ENCODE measurements around the gene TMEM151B.
"Not testable (repeated sequence)": the region's sequence is repeated elsewhere in the genome, so short reads cannot be mapped to it uniquely, and the experiment has no call there.

The TMEM151B gene

DNA sequence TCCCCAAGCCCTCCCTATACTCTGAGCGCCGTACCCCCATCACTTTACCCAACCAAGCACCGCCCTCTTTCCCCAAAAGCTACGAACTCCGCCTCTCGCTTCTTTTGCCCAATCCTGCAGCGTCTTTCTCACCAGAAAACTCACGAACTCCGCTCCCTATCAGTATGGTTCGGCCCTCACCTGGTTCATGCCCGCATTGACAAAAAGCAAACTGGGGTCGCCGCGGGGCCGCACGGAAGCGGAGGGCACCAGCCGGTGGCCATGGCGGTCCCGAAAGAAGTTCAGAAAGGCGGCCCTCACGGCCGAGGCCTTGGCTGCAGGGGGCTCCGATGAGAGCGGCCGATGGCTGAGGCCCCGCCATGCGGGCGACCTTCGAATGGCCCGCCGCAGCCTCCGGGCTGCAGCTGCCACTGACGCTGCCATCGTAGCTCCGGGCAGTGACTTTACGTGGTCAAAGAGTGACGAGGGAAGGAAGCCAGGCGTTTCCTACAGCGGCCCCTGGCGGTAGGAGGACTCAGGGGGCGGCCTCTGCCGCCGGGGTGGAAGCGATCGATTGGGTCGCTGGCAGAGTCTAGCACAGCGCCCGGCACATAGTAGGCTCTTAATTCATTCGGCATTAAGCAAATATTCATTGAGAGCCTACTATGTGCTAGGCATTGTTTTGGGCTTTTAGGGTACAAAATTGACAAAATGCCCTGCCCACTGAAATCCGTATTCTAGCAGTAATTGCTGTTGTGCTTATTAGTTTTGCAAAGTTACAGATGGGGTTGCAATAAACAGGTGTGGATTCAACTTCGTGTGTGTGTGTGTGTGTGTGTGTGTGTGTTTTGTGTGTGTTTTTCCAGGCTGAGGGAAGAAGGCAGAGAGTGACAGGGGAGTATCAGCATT, 42.9 kb downstream of the TMEM151B start, which contains the start of gene AARS2:
Gene AARS2, minus strand, starts transcription at position 447 of the 888 bp plus-strand sequence. Its CDS starts 24 bp downstream, at position 423.
- H3K4me1 ChIP-seq (ENCODE audit: control extremely low read depth in 1 of 4, control insufficient read depth in 4 of 4, insufficient read depth in 4 of 4, low read length in 3 of 4): peaks cover 3 to 11% (median 7%) of the 10 kb centered on the region in 4 experiments
- DNase-seq: peak; percentile 88 to 93 (median 91)
- peaks cover 0 to 4% (median 2%) of the 10 kb centered on the region in 5 experiments for H3K27me3 ChIP-seq (replicated peaks in 2 of 5; ENCODE audit: control insufficient read depth in 4 of 5, insufficient read depth in 5 of 5, low read length in 4 of 5)
- no peaks in the 10 kb centered on the region for H3K9me3 ChIP-seq (ENCODE audit: control extremely low read depth in 1 of 5, control insufficient read depth in 4 of 5, insufficient read depth in 2 of 5, low read depth in 1 of 5, low read length in 4 of 5)
- POLR2A ChIA-PET: interaction anchor here (0.6 to 1.3 kb wide), 5 partner anchors 8 to 49 kb away, joined by 3 to 4 read pairs (median 3); no protein-coding TSS in a partner anchor
- H3K4me3 ChIP-seq (ENCODE audit: control insufficient read depth in 1 of 7, extremely low read depth in 1 of 7, insufficient read depth in 4 of 7, low read depth in 2 of 7, low read length in 6 of 7): peak within 1 kb of the TSS; percentile 84 to 99 (median 93)
- 2% methylated on average over 51 of the region's 52 CpGs for WGBS (ENCODE audit: insufficient coverage)
- H3K27ac ChIP-seq (ENCODE audit: insufficient read depth in 1 of 2, low read depth in 1 of 2, low read length in 2 of 2, poor library complexity in 1 of 2, severe bottlenecking in 2 of 2): peak within 1 kb of the TSS; percentile 37 to 80
- H3K36me3 ChIP-seq (ENCODE audit: control insufficient read depth in 4 of 4, insufficient read depth in 4 of 4, low read length in 3 of 4): peaks cover 3 to 34% (median 25%) of the 10 kb centered on the region in 4 experiments
- CTCF ChIA-PET: interaction anchor here (0.7 to 4.8 kb wide), 24 partner anchors 9 to 276 kb away, joined by 3 to 40 read pairs (median 4); partner anchors contain the start of gene SLC35B2

DNA sequence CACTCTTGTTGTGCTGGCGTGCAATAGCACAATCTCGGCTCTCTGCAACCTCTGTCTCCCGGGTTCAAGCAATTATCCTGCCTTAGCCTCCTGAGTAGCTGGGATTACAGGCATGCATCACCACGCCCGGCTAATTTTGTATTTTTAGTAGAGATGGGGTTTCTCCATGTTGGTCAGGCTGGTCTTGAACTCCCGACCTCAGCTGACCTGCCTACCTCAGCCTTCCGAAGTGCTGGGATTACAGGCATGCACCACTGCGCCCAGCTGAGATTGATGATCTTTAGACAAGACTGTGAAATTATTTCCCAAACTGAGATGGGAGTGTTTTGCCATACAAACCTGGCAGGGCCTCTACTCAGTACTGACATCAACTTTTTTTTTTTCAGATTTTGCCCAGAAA, 44.4 kb downstream of the TMEM151B start:
- ChIA-PET CTCF (interaction anchor here (0.6 to 4.8 kb wide), 5 partner anchors 10 to 59 kb away, joined by 3 to 40 read pairs (median 6); no protein-coding TSS in a partner anchor), POLR2A (interaction anchor here (0.6 kb wide), 1 partner anchor 75 kb away, joined by 3 read pairs; no protein-coding TSS in a partner anchor)
- DNase-seq; H3K9me3 ChIP-seq (ENCODE audit: control extremely low read depth in 1 of 5, control insufficient read depth in 4 of 5, insufficient read depth in 2 of 5, low read depth in 1 of 5, low read length in 4 of 5); H3K27ac ChIP-seq (ENCODE audit: insufficient read depth in 1 of 2, low read depth in 1 of 2, low read length in 2 of 2, poor library complexity in 1 of 2, severe bottlenecking in 2 of 2); H3K4me3 ChIP-seq (ENCODE audit: control insufficient read depth in 1 of 7, extremely low read depth in 1 of 7, insufficient read depth in 4 of 7, low read depth in 2 of 7, low read length in 6 of 7): not testable (repeated sequence)
- peaks cover 3 to 11% (median 7%) of the 10 kb centered on the region in 4 experiments for H3K4me1 ChIP-seq (ENCODE audit: control extremely low read depth in 1 of 4, control insufficient read depth in 4 of 4, insufficient read depth in 4 of 4, low read length in 3 of 4)
- peaks cover 0 to 24% (median 16%) of the 10 kb centered on the region in 4 experiments for H3K36me3 ChIP-seq (ENCODE audit: control insufficient read depth in 4 of 4, insufficient read depth in 4 of 4, low read length in 3 of 4)
- peaks cover 0 to 15% (median 6%) of the 10 kb centered on the region in 5 experiments for H3K27me3 ChIP-seq (replicated peaks in 2 of 5; ENCODE audit: control insufficient read depth in 4 of 5, insufficient read depth in 5 of 5, low read length in 4 of 5)
- 97% methylated on average over 6 of the region's 8 CpGs for WGBS (ENCODE audit: insufficient coverage)

DNA sequence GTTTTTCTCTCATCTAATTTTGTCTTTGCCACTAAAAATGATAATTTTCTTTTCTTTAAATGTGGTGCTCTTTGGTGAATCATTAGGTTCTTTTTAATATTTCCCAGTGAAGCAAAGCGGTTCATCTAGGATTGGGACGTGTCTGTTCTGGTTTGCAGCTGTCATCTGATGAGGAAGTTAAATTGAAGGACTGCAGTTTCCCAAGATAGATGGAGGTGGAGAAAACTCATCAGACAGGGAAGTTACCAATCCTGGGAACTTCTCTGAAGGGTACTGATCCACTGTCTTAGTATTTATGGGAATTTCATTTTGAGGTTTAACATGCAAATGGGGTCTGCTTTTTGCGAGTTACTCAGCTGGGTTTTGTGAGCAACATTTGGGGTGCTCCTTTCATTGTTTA, 45.3 kb downstream of the TMEM151B start:
- Histone ChIP-seq H3K36me3 (ENCODE audit: control insufficient read depth in 4 of 4, insufficient read depth in 4 of 4, low read length in 3 of 4) (peaks cover 0 to 16% (median 9%) of the 10 kb centered on the region in 4 experiments), H3K4me1 (ENCODE audit: control extremely low read depth in 1 of 4, control insufficient read depth in 4 of 4, insufficient read depth in 4 of 4, low read length in 3 of 4) (peaks cover 3 to 11% (median 7%) of the 10 kb centered on the region in 4 experiments), H3K27me3 (replicated peaks in 2 of 5; ENCODE audit: control insufficient read depth in 4 of 5, insufficient read depth in 5 of 5, low read length in 4 of 5) (peaks cover 0 to 19% (median 9%) of the 10 kb centered on the region in 5 experiments), H3K9me3 (ENCODE audit: control extremely low read depth in 1 of 5, control insufficient read depth in 4 of 5, insufficient read depth in 2 of 5, low read depth in 1 of 5, low read length in 4 of 5) (no peaks in the 10 kb centered on the region), H3K4me3 (ENCODE audit: control insufficient read depth in 1 of 7, extremely low read depth in 1 of 7, insufficient read depth in 4 of 7, low read depth in 2 of 7, low read length in 6 of 7) (no peak overlapping the region), H3K27ac (ENCODE audit: insufficient read depth in 1 of 2, low read depth in 1 of 2, low read length in 2 of 2, poor library complexity in 1 of 2, severe bottlenecking in 2 of 2) (no peak overlapping the region)
- ChIA-PET POLR2A (interaction anchor here (0.6 kb wide), 2 partner anchors 69 to 74 kb away, joined by 3 read pairs; no protein-coding TSS in a partner anchor), CTCF (interaction anchor here (1.2 to 3.6 kb wide), 2 partner anchors 11 to 19 kb away, joined by 3 to 18 read pairs; no protein-coding TSS in a partner anchor)
- DNase-seq: no peak
- 60% methylated on average over 2 of the region's 3 CpGs for WGBS (ENCODE audit: insufficient coverage)

DNA sequence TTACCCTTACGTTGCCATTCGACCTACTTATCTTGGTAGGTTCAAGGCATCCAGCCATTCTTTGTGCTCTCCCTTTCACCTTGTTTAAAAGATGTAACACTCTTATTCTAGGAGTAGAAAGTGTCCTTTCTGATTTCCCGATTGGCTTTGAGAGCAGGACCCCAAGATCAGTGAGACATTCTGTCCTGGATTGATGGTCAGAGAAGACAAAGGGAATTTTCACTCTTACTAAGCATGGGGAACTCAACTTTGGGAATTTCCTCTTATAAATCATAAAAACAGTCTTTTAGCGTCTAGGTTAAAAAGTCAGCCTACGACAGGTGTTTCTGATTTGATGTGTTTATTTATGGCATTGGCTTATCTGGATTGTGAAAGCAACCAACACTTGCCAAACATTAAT, 45.7 kb downstream of the TMEM151B start:
- CTCF ChIA-PET: interaction anchor here (1.2 to 3.6 kb wide), 2 partner anchors 11 to 18 kb away, joined by 3 to 18 read pairs; no protein-coding TSS in a partner anchor
- no peak overlapping the region for H3K27ac ChIP-seq (ENCODE audit: insufficient read depth in 1 of 2, low read depth in 1 of 2, low read length in 2 of 2, poor library complexity in 1 of 2, severe bottlenecking in 2 of 2)
- DNase-seq: no peak
- POLR2A ChIA-PET: interaction anchor here (0.6 kb wide), 1 partner anchor 69 kb away, joined by 3 read pairs; no protein-coding TSS in a partner anchor
- H3K9me3 ChIP-seq (ENCODE audit: control extremely low read depth in 1 of 5, control insufficient read depth in 4 of 5, insufficient read depth in 2 of 5, low read depth in 1 of 5, low read length in 4 of 5): no peaks in the 10 kb centered on the region
- 88% methylated on average over 1 of the region's 5 CpGs for whole genome bisulfite sequencing (ENCODE audit: insufficient coverage)
- H3K4me1 ChIP-seq (ENCODE audit: control extremely low read depth in 1 of 4, control insufficient read depth in 4 of 4, insufficient read depth in 4 of 4, low read length in 3 of 4): peaks cover 3 to 11% (median 7%) of the 10 kb centered on the region in 4 experiments
- H3K4me3 ChIP-seq (ENCODE audit: control insufficient read depth in 1 of 7, extremely low read depth in 1 of 7, insufficient read depth in 4 of 7, low read depth in 2 of 7, low read length in 6 of 7): no peak overlapping the region
- peaks cover 0 to 19% (median 9%) of the 10 kb centered on the region in 5 experiments for H3K27me3 ChIP-seq (replicated peaks in 2 of 5; ENCODE audit: control insufficient read depth in 4 of 5, insufficient read depth in 5 of 5, low read length in 4 of 5)
- peaks cover 0 to 11% (median 5%) of the 10 kb centered on the region in 4 experiments for H3K36me3 ChIP-seq (ENCODE audit: control insufficient read depth in 4 of 4, insufficient read depth in 4 of 4, low read length in 3 of 4)

DNA sequence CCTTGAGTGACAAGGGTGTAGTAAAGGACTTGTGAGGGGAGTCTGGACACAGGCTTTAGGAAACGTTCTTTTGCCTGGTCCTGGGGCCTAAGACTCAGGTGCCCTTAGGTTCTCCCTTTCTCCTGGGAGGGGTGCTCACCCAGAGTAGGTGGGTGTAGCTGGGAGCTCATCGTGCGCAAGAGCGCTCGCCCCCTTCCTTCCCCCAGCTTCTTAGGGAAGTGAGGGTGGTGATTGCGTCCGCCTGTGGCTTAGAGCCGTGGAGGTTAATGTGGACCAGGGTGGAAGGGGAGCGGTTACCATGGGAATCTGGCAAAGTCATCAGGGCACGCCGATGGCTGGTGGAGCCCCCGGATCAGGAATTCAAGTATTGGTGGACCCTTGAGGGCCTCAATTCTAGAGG, 46.2 kb downstream of the TMEM151B start:
- Histone ChIP-seq H3K27me3 (replicated peaks in 2 of 5; ENCODE audit: control insufficient read depth in 4 of 5, insufficient read depth in 5 of 5, low read length in 4 of 5) (peaks cover 2 to 19% (median 9%) of the 10 kb centered on the region in 5 experiments), H3K9me3 (ENCODE audit: control extremely low read depth in 1 of 5, control insufficient read depth in 4 of 5, insufficient read depth in 2 of 5, low read depth in 1 of 5, low read length in 4 of 5) (no peaks in the 10 kb centered on the region), H3K36me3 (ENCODE audit: control insufficient read depth in 4 of 4, insufficient read depth in 4 of 4, low read length in 3 of 4) (peaks cover 0 to 6% (median 2%) of the 10 kb centered on the region in 4 experiments), H3K27ac (ENCODE audit: insufficient read depth in 1 of 2, low read depth in 1 of 2, low read length in 2 of 2, poor library complexity in 1 of 2, severe bottlenecking in 2 of 2) (no peak overlapping the region), H3K4me1 (ENCODE audit: control extremely low read depth in 1 of 4, control insufficient read depth in 4 of 4, insufficient read depth in 4 of 4, low read length in 3 of 4) (peaks cover 3 to 11% (median 7%) of the 10 kb centered on the region in 4 experiments), H3K4me3 (ENCODE audit: control insufficient read depth in 1 of 7, extremely low read depth in 1 of 7, insufficient read depth in 4 of 7, low read depth in 2 of 7, low read length in 6 of 7) (no peak overlapping the region)
- ChIA-PET POLR2A (no interaction called here), CTCF (no interaction called here)
- DNase-seq: no peak
- WGBS (ENCODE audit: insufficient coverage): 69% methylated on average over 4 of the region's 12 CpGs

DNA sequence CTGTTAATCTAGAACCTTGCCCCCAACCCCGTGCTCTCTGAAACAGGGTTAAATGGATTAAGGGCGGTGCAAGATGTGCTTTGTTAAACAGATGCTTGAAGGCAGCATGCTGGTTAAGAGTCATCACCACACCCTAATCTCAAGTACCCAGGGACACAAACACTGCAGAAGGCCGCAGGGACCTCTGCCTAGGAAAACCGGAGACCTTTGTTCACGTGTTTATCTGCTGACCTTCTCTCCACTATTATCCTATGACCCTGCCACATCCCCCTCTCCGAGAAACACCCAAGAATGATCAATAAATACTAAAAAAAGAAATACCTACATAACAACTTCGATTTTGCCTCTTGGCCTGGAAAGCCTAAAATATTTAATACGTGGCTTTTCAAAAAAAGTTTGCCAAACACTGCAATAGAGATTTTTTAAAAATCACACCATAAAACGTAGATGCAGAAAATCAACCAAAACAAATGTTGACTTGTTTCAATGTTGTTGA, 46.9 kb downstream of the TMEM151B start:
- H3K9me3 ChIP-seq (ENCODE audit: control extremely low read depth in 1 of 5, control insufficient read depth in 4 of 5, insufficient read depth in 2 of 5, low read depth in 1 of 5, low read length in 4 of 5); H3K4me1 ChIP-seq (ENCODE audit: control extremely low read depth in 1 of 4, control insufficient read depth in 4 of 4, insufficient read depth in 4 of 4, low read length in 3 of 4); DNase-seq; POLR2A ChIA-PET; H3K36me3 ChIP-seq (ENCODE audit: control insufficient read depth in 4 of 4, insufficient read depth in 4 of 4, low read length in 3 of 4); H3K27ac ChIP-seq (ENCODE audit: insufficient read depth in 1 of 2, low read depth in 1 of 2, low read length in 2 of 2, poor library complexity in 1 of 2, severe bottlenecking in 2 of 2); H3K4me3 ChIP-seq (ENCODE audit: control insufficient read depth in 1 of 7, extremely low read depth in 1 of 7, insufficient read depth in 4 of 7, low read depth in 2 of 7, low read length in 6 of 7): not testable (repeated sequence)
- 89% methylated on average over 4 of the region's 9 CpGs for WGBS (ENCODE audit: insufficient coverage)
- peaks cover 2 to 19% (median 9%) of the 10 kb centered on the region in 5 experiments for H3K27me3 ChIP-seq (replicated peaks in 2 of 5; ENCODE audit: control insufficient read depth in 4 of 5, insufficient read depth in 5 of 5, low read length in 4 of 5)
- CTCF ChIA-PET: interaction anchor here (1.6 kb wide), 1 partner anchor 10 kb away, joined by 4 read pairs; no protein-coding TSS in a partner anchor
